HEK293 (cell line): ENCODE measurements around the gene PCED1A.

Experiments
- CTCF ChIA-PET: fragments of 350-600 bp; formaldehyde crosslinking; extraction: SDS; loops from one replicate; lab custom pipeline; 2021; ENCODE audit warnings: antibody characterized with exemption; lab: Yijun Ruan, JAX
- POLR2A ChIA-PET: fragments of 300-600 bp; formaldehyde crosslinking; extraction: SDS; loops from one replicate; lab custom pipeline; 2020; ENCODE audit warnings: antibody characterized with exemption, inconsistent platforms; lab: Yijun Ruan, JAX
- H3K27ac ChIP-seq: fragments of 200-500 bp; sonication (Bioruptor generic); 2 replicates; pipeline ENCODE4 v1.5.1; 2014; ENCODE audit warnings: low read depth, low read length, control low read depth, inconsistent platforms; ENCODE audit errors: extremely low read depth
- H3K36me3 ChIP-seq, 2 experiments: fragments of 200-500 bp in 1 of 2; sonication (Bioruptor generic) in 1 of 2; 1 replicate in 1 of 2; 2 replicates in 1 of 2; pipeline ENCODE4 v1.5.1; 2014 to 2017; ENCODE audit warnings: inconsistent platforms in 2 of 2, low read length in 2 of 2; ENCODE audit not compliant: control insufficient read depth in 2 of 2, insufficient read depth in 1 of 2
- H3K4me1 ChIP-seq: fragments of 200-500 bp; sonication (Bioruptor generic); 2 replicates; pipeline ENCODE4 v1.5.1; 2014; ENCODE audit warnings: mild to moderate bottlenecking, low read length, inconsistent platforms; ENCODE audit not compliant: control insufficient read depth, insufficient read depth
- H3K4me3 ChIP-seq: 2 replicates; pipeline ENCODE4 v1.5.1; 2011; ENCODE audit warnings: low read depth, mild to moderate bottlenecking, control low read depth, low read length, moderate library complexity
- H3K9me3 ChIP-seq: fragments of 200-500 bp; sonication (Bioruptor generic); 2 replicates; pipeline ENCODE4 v1.5.1; 2014; ENCODE audit warnings: low read depth, low read length, inconsistent platforms; ENCODE audit not compliant: control insufficient read depth, insufficient read depth
- GLI4 ChIP-seq: fragments of 450-650 bp; formaldehyde crosslinking; IDR thresholded peaks from 2 replicates; pipeline ENCODE4 v1.5.1; 2016; ENCODE audit warnings: missing biosample characterization, missing genetic modification characterization
- GLIS2 ChIP-seq: fragments of 450-650 bp; formaldehyde crosslinking; IDR thresholded peaks from 2 replicates; pipeline ENCODE4 v1.5.1; 2016; ENCODE audit warnings: missing biosample characterization, missing genetic modification characterization
- IKZF3 ChIP-seq: fragments of 450-650 bp; IDR thresholded peaks from 2 replicates; pipeline ENCODE4 v1.5.0; 2018; ENCODE audit warnings: missing biosample characterization, mild to moderate bottlenecking, missing genetic modification characterization, moderate library complexity
- KLF10 ChIP-seq: fragments of 450-650 bp; IDR thresholded peaks from 2 replicates; pipeline ENCODE4 v1.5.1; 2018; ENCODE audit warnings: missing biosample characterization, mild to moderate bottlenecking, missing genetic modification characterization
- KLF17 ChIP-seq: fragments of 450-650 bp; formaldehyde crosslinking; IDR thresholded peaks from 2 replicates; pipeline ENCODE4 v1.5.1; 2016; ENCODE audit warnings: missing biosample characterization, missing genetic modification characterization
- KLF8 ChIP-seq: fragments of 450-650 bp; formaldehyde crosslinking; IDR thresholded peaks from 2 replicates; pipeline ENCODE4 v1.5.1; 2016; ENCODE audit warnings: missing biosample characterization, missing genetic modification characterization
- MYNN ChIP-seq: fragments of 450-650 bp; formaldehyde crosslinking; IDR thresholded peaks from 2 replicates; pipeline ENCODE4 v1.5.1; 2016; ENCODE audit warnings: missing biosample characterization, missing genetic modification characterization, borderline replicate concordance
- ZBTB11 ChIP-seq: fragments of 450-650 bp; formaldehyde crosslinking; conservative IDR thresholded peaks from 2 replicates; pipeline ENCODE4 v1.5.1; 2016; ENCODE audit warnings: low read depth, missing biosample characterization, missing genetic modification characterization
- ZBTB49 ChIP-seq: fragments of 450-650 bp; formaldehyde crosslinking; IDR thresholded peaks from 2 replicates; pipeline ENCODE4 v1.5.1; 2016; ENCODE audit warnings: missing biosample characterization, missing genetic modification characterization, low read depth
- ZBTB6 ChIP-seq: fragments of 450-650 bp; formaldehyde crosslinking; IDR thresholded peaks from 2 replicates; pipeline ENCODE4 v1.5.1; 2017; ENCODE audit warnings: missing biosample characterization, missing genetic modification characterization
- ZFP3 ChIP-seq: fragments of 450-650 bp; formaldehyde crosslinking; IDR thresholded peaks from 2 replicates; pipeline ENCODE4 v1.5.1; 2016; ENCODE audit warnings: low read depth, missing biosample characterization, missing genetic modification characterization
- ZFP37 ChIP-seq: fragments of 450-650 bp; formaldehyde crosslinking; IDR thresholded peaks from 2 replicates; pipeline ENCODE4 v1.5.1; 2016; ENCODE audit warnings: missing biosample characterization, missing genetic modification characterization
- ZFP41 ChIP-seq: fragments of 450-650 bp; formaldehyde crosslinking; IDR thresholded peaks from 2 replicates; pipeline ENCODE4 v1.5.1; 2016; ENCODE audit warnings: missing biosample characterization, missing genetic modification characterization, borderline replicate concordance
- ZNF132 ChIP-seq: fragments of 450-650 bp; formaldehyde crosslinking; IDR thresholded peaks from 2 replicates; pipeline ENCODE4 v1.5.1; 2017; ENCODE audit warnings: missing biosample characterization, missing genetic modification characterization, borderline replicate concordance
- ZNF223 ChIP-seq: fragments of 450-650 bp; formaldehyde crosslinking; IDR thresholded peaks from 2 replicates; pipeline ENCODE4 v1.5.1; 2016; ENCODE audit warnings: missing biosample characterization, missing genetic modification characterization
- ZNF266 ChIP-seq: fragments of 450-650 bp; formaldehyde crosslinking; IDR thresholded peaks from 2 replicates; pipeline ENCODE4 v1.5.1; 2016; ENCODE audit warnings: missing biosample characterization, missing genetic modification characterization, low read depth
- ZNF335 ChIP-seq: fragments of 450-650 bp; formaldehyde crosslinking; conservative IDR thresholded peaks from 2 replicates; pipeline ENCODE4 v1.5.1; 2016; ENCODE audit warnings: missing biosample characterization, missing genetic modification characterization
- ZNF423 ChIP-seq: fragments of 450-650 bp; formaldehyde crosslinking; IDR thresholded peaks from 2 replicates; pipeline ENCODE4 v1.5.1; 2016; ENCODE audit warnings: missing biosample characterization, missing genetic modification characterization
- ZNF473 ChIP-seq: fragments of 450-650 bp; formaldehyde crosslinking; IDR thresholded peaks from 2 replicates; pipeline ENCODE4 v1.5.1; 2017; ENCODE audit warnings: missing biosample characterization, missing genetic modification characterization
- ZNF521 ChIP-seq: fragments of 450-650 bp; formaldehyde crosslinking; IDR thresholded peaks from 2 replicates; pipeline ENCODE4 v1.5.1; 2017; ENCODE audit warnings: missing biosample characterization, mild to moderate bottlenecking, missing genetic modification characterization
- ZNF548 ChIP-seq: fragments of 450-650 bp; formaldehyde crosslinking; IDR thresholded peaks from 2 replicates; pipeline ENCODE4 v1.5.1; 2016; ENCODE audit warnings: missing biosample characterization, missing genetic modification characterization
- ZNF549 ChIP-seq: fragments of 450-650 bp; IDR thresholded peaks from 2 replicates; pipeline ENCODE4 v1.5.1; 2018; ENCODE audit warnings: missing biosample characterization, missing genetic modification characterization, mild to moderate bottlenecking, inconsistent platforms, moderate library complexity
- ZNF585B ChIP-seq: fragments of 450-650 bp; formaldehyde crosslinking; IDR thresholded peaks from 2 replicates; pipeline ENCODE4 v1.5.1; 2016; ENCODE audit warnings: missing biosample characterization, missing genetic modification characterization
- ZNF76 ChIP-seq: fragments of 450-650 bp; formaldehyde crosslinking; IDR thresholded peaks from 2 replicates; pipeline ENCODE4; 2016; ENCODE audit warnings: low read depth, missing biosample characterization, missing genetic modification characterization, borderline replicate concordance
- ZNF777 ChIP-seq: fragments of 450-650 bp; formaldehyde crosslinking; IDR thresholded peaks from 2 replicates; pipeline ENCODE4 v1.5.1; 2017; ENCODE audit warnings: missing biosample characterization, missing genetic modification characterization, borderline replicate concordance
- ZNF791 ChIP-seq: fragments of 450-650 bp; formaldehyde crosslinking; IDR thresholded peaks from 2 replicates; pipeline ENCODE4 v1.5.1; 2016; ENCODE audit warnings: missing biosample characterization, missing genetic modification characterization
- TF ChIP-seq, protein P1 (sequence below): fragments of 450-650 bp; formaldehyde crosslinking; optimal IDR thresholded peaks from 2 replicates; pipeline ENCODE3; 2016; ENCODE audit warnings: missing biosample characterization, mild to moderate bottlenecking, missing genetic modification characterization
- TF ChIP-seq, protein P2 (sequence below): sonication (generic); formaldehyde crosslinking; IDR thresholded peaks from 2 replicates; pipeline ENCODE4 v1.8.1; 2022; ENCODE audit warnings: mild to moderate bottlenecking, moderate library complexity, missing genetic modification reagents

PCED1A gene

GRCh38 chr20:2874456-2874855, 34.0 kb upstream of the PCED1A start (continued):
- TF ChIP-seq ZNF423 (tag by site-specific recombination): no peak
- TF ChIP-seq ZFP37 (tag by site-specific recombination): no peak
- TF ChIP-seq ZNF266: no peak
- TF ChIP-seq KLF17 (tag by site-specific recombination): peak; percentile 73; the same call in 1 of the 2 replicates
- no peak for TF ChIP-seq ZNF132 (tag by site-specific recombination)
- TF ChIP-seq ZNF473: no peak
- no peak for TF ChIP-seq ZNF548 (tag by site-specific recombination)
- peak; percentile 20; the same call in 1 of the 2 replicates for TF ChIP-seq ZBTB6 (tag by site-specific recombination)
- no peak for TF ChIP-seq ZNF791 (tag by site-specific recombination)
- TF ChIP-seq IKZF3 (tag by site-specific recombination): peak; percentile 25; the same call in 1 of the 2 replicates
- 0 out of 2 replicates have a peak, but pooled peaks have one; percentile 14 for TF ChIP-seq KLF10 (tag by site-specific recombination)

DNA sequence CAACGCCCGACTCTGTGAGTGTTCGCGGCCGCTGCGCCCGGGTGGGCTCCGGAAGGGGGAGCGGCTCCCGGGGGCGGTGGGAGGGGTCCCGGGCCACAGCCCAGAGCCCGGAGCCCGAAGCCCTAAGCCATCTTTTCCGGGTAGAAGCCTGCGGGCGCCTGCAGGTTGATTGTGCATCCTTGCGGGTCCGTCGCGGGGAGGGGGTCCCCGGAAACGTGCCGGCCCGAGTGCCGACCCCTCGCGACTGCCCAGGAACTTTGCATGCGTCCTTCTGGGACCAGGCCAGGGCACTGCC, 33.2 kb upstream of the PCED1A start:
- Histone ChIP-seq H3K9me3 (no peaks in the 10 kb centered on the region), H3K4me3 (peak overlapping the region; percentile 80), H3K27ac (peak overlapping the region; percentile 87), H3K36me3 (peaks cover 4 to 7% of the 10 kb centered on the region in 2 experiments; a peak in 2 of 3 replicates), H3K4me1 (peaks cover 18% of the 10 kb centered on the region)
- POLR2A ChIA-PET: interaction anchor here (1.0 kb wide), 4 partner anchors 16 to 227 kb away, joined by 3 to 7 read pairs (median 3); partner anchors contain the start of genes PCED1A and VPS16
- CTCF ChIA-PET: no interaction called here
- no peak for TF ChIP-seq ZNF223 (tag by site-specific recombination)
- TF ChIP-seq GLI4 (tag by site-specific recombination): no peak
- TF ChIP-seq ZNF777 (tag by site-specific recombination): no peak
- TF ChIP-seq ZNF585B (tag by site-specific recombination): no peak
- TF ChIP-seq KLF8 (tag by site-specific recombination): peak; percentile 13; the same call in 1 of the 2 replicates
- no peak for TF ChIP-seq ZBTB49 (tag by site-specific recombination)
- TF ChIP-seq ZNF549 (tag by site-specific recombination): no peak
- TF ChIP-seq MYNN: no peak
- no peak for TF ChIP-seq ZFP3 (tag by site-specific recombination)
- TF ChIP-seq ZNF76 (tag by site-specific recombination): no peak
- TF ChIP-seq, protein P1, sequence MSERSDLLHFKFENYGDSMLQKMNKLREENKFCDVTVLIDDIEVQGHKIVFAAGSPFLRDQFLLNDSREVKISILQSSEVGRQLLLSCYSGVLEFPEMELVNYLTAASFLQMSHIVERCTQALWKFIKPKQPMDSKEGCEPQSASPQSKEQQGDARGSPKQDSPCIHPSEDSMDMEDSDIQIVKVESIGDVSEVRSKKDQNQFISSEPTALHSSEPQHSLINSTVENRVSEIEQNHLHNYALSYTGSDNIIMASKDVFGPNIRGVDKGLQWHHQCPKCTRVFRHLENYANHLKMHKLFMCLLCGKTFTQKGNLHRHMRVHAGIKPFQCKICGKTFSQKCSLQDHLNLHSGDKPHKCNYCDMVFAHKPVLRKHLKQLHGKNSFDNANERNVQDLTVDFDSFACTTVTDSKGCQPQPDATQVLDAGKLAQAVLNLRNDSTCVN (tag by site-specific recombination): no peak
- no peak for TF ChIP-seq ZNF335
- no peak for TF ChIP-seq ZFP41 (tag by site-specific recombination)
- TF ChIP-seq, protein P2, sequence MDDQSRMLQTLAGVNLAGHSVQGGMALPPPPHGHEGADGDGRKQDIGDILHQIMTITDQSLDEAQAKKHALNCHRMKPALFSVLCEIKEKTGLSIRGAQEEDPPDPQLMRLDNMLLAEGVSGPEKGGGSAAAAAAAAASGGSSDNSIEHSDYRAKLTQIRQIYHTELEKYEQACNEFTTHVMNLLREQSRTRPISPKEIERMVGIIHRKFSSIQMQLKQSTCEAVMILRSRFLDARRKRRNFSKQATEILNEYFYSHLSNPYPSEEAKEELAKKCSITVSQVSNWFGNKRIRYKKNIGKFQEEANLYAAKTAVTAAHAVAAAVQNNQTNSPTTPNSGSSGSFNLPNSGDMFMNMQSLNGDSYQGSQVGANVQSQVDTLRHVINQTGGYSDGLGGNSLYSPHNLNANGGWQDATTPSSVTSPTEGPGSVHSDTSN (CRISPR knock-in tag): 0 out of 2 replicates have a peak, but pooled peaks have one; percentile 18
- peak; percentile 87 for TF ChIP-seq GLIS2 (tag by site-specific recombination)
- TF ChIP-seq ZBTB11 (tag by site-specific recombination): peak; percentile 60; the same call in 1 of the 2 replicates
- TF ChIP-seq ZNF521 (tag by site-specific recombination): no peak
